Smooth muscle cell (in vitro differentiated cells): Measurements from ENCODE around the gene SSBP3. TPM values are rescaled to one million over a fixed set of nuclear protein-coding genes. Genes with fewer than 3 reads are reported as not detected.

Source experiments
- DNase-seq: peaks from one replicate; lab custom pipeline; 2025; ENCODE audit not compliant: unreplicated experiment; lab: John Stamatoyannopoulos, UW
- H2AFZ ChIP-seq: fragments of 200-600 bp; sonication (generic); 2 replicates; pipeline ENCODE4 v1.6.0; 2016; ENCODE audit warnings: antibody characterized with exemption, low read depth, mild to moderate bottlenecking
- H3F3A ChIP-seq: fragments of 200-600 bp; sonication (generic); 2 replicates; pipeline ENCODE4 v1.6.0; 2017; ENCODE audit warnings: antibody characterized with exemption, low read depth
- H3K27ac ChIP-seq: fragments of 200-600 bp; sonication (generic); 2 replicates; pipeline ENCODE4 v1.5.1; 2016; ENCODE audit warnings: low read depth, mild to moderate bottlenecking
- H3K27me3 ChIP-seq: fragments of 200-600 bp; sonication (generic); 2 replicates; pipeline ENCODE4 v1.6.1; 2016; ENCODE audit warnings: low read depth, mild to moderate bottlenecking
- H3K36me3 ChIP-seq: fragments of 200-600 bp; sonication (generic); 2 replicates; pipeline ENCODE4 v1.5.1; 2016; ENCODE audit warnings: low read depth
- H3K4me1 ChIP-seq: fragments of 200-600 bp; sonication (generic); 2 replicates; pipeline ENCODE4 v1.5.1; 2016; ENCODE audit warnings: low read depth
- H3K4me2 ChIP-seq: fragments of 200-600 bp; sonication (generic); 2 replicates; pipeline ENCODE4 v1.6.0; 2016; ENCODE audit warnings: mild to moderate bottlenecking
- H3K4me3 ChIP-seq: fragments of 200-600 bp; sonication (generic); 2 replicates; pipeline ENCODE4 v1.5.1; 2016; ENCODE audit warnings: mild to moderate bottlenecking
- H3K79me2 ChIP-seq: fragments of 200-600 bp; sonication (generic); 2 replicates; pipeline ENCODE4 v1.6.0; 2016; ENCODE audit warnings: low read depth, mild to moderate bottlenecking
- H3K9ac ChIP-seq: fragments of 200-600 bp; sonication (generic); 2 replicates; pipeline ENCODE4 v1.6.0; 2016; ENCODE audit warnings: low read depth
- H3K9me3 ChIP-seq: fragments of 200-600 bp; sonication (generic); replicated peaks from 2 replicates; pipeline ENCODE4 v1.5.1; 2016; ENCODE audit warnings: low read depth
- H4K20me1 ChIP-seq: fragments of 200-600 bp; sonication (generic); 2 replicates; pipeline ENCODE4 v1.6.0; 2016; ENCODE audit warnings: low read depth
- WGBS: methylation state at CpG from one replicate; pipeline ENCODE4 v1.1.7; 2016; ENCODE audit warnings: low lambda C conversion rate; 5-methylcytosine and 5-hydroxymethylcytosine counted together
- polyA plus RNA-seq: library from polyadenylated mRNA; unstranded; fragments of >200 nt; fragmentation: Nextera tagmentation; extraction: Ambion mirVana; gene quantifications from 2 replicates; pipeline ENCODE4 v1.2.1, GENCODE V29; 2016
- total RNA-seq: library from RNA; depleted of rRNA; stranded (reverse); fragments of >200 nt; gene quantifications from 2 replicates; pipeline ENCODE4 v1.2.3, GENCODE V29; 2014
- TF ChIP-seq, protein P1 (sequence below): fragments of 200-600 bp; sonication (generic); IDR thresholded peaks from 2 replicates; pipeline ENCODE4 v1.5.1; 2017; ENCODE audit warnings: borderline replicate concordance, mild to moderate bottlenecking, antibody characterized with exemption; ENCODE audit not compliant: insufficient read depth, poor library complexity, severe bottlenecking

SSBP3 gene
- total and polyA plus RNA-seq, 2 experiments from 2014 or later: 26.5 to 30.1 TPM

- peaks cover 10% of the 10 kb centered on the region for H3K4me1 ChIP-seq
- H3K27ac ChIP-seq: no peak overlapping the region
- H3F3A ChIP-seq: no peaks in the 10 kb centered on the region
- peaks cover 33% of the 10 kb centered on the region for H3K79me2 ChIP-seq
- H4K20me1 ChIP-seq: no peaks in the 10 kb centered on the region
- 85% methylated on average over 7 of the region's 7 CpGs for WGBS
- no peak overlapping the region for H3K4me2 ChIP-seq
- H3K36me3 ChIP-seq: peaks cover 10% of the 10 kb centered on the region
- H3K9ac ChIP-seq: no peak overlapping the region
- TF ChIP-seq, protein P1, sequence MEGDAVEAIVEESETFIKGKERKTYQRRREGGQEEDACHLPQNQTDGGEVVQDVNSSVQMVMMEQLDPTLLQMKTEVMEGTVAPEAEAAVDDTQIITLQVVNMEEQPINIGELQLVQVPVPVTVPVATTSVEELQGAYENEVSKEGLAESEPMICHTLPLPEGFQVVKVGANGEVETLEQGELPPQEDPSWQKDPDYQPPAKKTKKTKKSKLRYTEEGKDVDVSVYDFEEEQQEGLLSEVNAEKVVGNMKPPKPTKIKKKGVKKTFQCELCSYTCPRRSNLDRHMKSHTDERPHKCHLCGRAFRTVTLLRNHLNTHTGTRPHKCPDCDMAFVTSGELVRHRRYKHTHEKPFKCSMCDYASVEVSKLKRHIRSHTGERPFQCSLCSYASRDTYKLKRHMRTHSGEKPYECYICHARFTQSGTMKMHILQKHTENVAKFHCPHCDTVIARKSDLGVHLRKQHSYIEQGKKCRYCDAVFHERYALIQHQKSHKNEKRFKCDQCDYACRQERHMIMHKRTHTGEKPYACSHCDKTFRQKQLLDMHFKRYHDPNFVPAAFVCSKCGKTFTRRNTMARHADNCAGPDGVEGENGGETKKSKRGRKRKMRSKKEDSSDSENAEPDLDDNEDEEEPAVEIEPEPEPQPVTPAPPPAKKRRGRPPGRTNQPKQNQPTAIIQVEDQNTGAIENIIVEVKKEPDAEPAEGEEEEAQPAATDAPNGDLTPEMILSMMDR: no peak
- no peaks in the 10 kb centered on the region for H3K9me3 ChIP-seq
- no peak overlapping the region for H3K4me3 ChIP-seq
- H3K27me3 ChIP-seq: no peaks in the 10 kb centered on the region
- no peak overlapping the region for H2AFZ ChIP-seq
- DNase-seq: no peak
Measured at GRCh38 chr1:54204199-54204598, 202.0 kb downstream of the SSBP3 start.

GRCh38 chr1:54200519-54200997 lies 205.6 kb downstream of the SSBP3 start:
- DNase-seq: no peak
- WGBS: 4% methylated on average over 15 of the region's 15 CpGs
- Histone ChIP-seq H3K36me3 (peaks cover 4% of the 10 kb centered on the region), H3F3A (no peaks in the 10 kb centered on the region), H3K4me2 (peak overlapping the region; percentile 90), H3K9me3 (no peaks in the 10 kb centered on the region), H3K4me1 (peaks cover 10% of the 10 kb centered on the region), H2AFZ (peak overlapping the region; percentile 86), H4K20me1 (no peaks in the 10 kb centered on the region), H3K79me2 (peaks cover 33% of the 10 kb centered on the region), H3K27me3 (no peaks in the 10 kb centered on the region), H3K27ac (no peak overlapping the region), H3K4me3 (peak overlapping the region; percentile 90), H3K9ac (peak overlapping the region; percentile 82)
- TF ChIP-seq, protein P1: no peak

GRCh38 chr1:54199765-54200518 lies 206.3 kb downstream of the SSBP3 start, which contains the start of the genes CYB5RL and MRPL37:
CYB5RL (minus strand) TSS chr1:54200030; CDS start chr1:54195616, 4,414 bp downstream.
MRPL37 (plus strand) TSS chr1:54200167; CDS start chr1:54200244, 77 bp downstream.
- Histone ChIP-seq H3K9me3 (no peaks in the 10 kb centered on the region), H3K27me3 (no peaks in the 10 kb centered on the region), H3K36me3 (peaks cover 2% of the 10 kb centered on the region), H3K4me1 (peaks cover 10% of the 10 kb centered on the region), H3K4me3 (peak within 1 kb of the TSS; percentile 90), H3K9ac (peak within 1 kb of the TSS; percentile 82), H3K27ac (no peak within 1 kb of the TSS), H3K4me2 (peak within 1 kb of the TSS; percentile 90), H4K20me1 (no peaks in the 10 kb centered on the region), H3F3A (no peaks in the 10 kb centered on the region), H2AFZ (peak within 1 kb of the TSS; percentile 86), H3K79me2 (peaks cover 33% of the 10 kb centered on the region)
- WGBS: 1% methylated on average over 51 of the region's 51 CpGs
- peak; percentile 42 for DNase-seq
- TF ChIP-seq, protein P1: no peak
